ENCODE results near the gene ZDHHC21.

Gene ZDHHC21

GRCh38 chr9:14597171-14597799 lies 95.9 kb downstream of the ZDHHC21 start:
- DNase-seq, result no peak

DNA sequence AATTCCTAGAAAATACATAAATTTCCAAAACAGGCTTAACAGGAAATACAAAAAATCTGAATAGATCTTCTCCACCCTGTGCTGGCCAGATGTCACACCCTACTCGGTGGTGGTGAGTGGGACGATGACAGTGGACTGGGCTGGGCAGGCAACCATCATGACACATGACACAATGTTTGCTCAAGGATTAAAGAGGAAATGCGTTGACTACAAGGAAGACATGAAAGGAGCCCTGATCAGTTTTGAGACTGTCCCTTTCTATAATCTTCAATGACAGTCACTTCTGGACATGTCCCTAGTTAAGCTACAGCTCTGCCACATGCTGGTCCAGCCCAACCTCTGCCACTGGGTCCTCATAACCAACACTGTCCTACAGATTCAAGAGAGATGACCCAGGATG lies 99.8 kb downstream of the ZDHHC21 start:
- no peak for DNase-seq

GRCh38 chr9:14591411-14591810 lies 101.8 kb downstream of the ZDHHC21 start:
- DNase-seq, result no peak

DNA sequence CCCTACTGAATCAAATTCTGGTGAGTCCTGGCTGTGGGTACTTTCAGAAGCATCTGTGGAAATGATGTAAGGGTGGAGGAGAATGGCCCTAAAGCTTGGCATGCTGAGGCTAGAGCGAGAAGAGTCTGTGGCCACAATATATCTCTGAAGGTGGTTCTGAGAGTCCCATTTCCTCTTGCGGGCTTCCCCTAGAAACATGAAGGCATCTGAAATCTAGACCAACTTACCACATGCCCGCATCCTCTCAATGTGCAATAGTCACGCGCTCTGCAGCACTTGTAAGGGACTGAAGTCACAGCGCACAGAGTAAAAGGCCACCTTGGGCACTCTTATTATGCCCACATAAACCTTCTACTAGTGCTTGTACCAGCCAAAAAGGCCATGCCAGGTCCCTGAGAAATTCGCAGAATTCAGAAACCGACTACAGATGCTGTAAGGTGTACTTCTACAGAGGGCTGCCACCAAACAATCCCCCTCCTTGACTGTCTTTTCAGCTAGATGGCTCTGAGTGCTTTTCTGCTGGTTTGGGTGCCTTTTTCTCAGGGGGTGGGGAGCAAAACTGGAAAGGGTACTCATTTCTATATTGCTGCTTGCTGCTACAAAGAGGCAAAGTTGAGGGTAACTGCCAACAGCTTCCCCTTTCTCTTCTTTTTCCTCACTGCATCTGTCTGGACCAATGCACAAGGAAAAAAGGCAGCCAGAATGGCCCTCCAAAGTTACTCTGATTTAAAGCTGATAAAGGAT lies 107.3 kb downstream of the ZDHHC21 start:
- DNase-seq, result no peak

DNA sequence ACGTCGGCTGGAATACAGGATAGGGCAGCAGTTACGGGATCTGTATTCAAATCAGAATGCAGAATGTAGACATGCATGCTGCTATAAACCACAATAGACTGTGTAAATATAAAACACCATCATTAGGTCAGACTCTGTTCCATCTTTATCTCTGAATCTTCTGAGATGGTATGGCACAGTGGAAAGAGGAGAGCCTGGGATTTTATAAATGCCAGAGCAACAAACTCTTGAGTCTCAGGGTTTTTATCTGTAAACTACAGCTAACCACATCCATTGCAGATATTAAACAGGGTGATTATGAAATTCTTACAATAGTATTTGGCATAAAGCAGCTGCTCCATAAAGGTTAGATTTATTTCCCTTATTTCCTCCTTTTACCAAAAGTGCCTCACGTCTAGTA lies 108.7 kb downstream of the ZDHHC21 start:
- DNase-seq, result no peak

- no peak for DNase-seq
Observed at GRCh38 chr9:14578030-14578429, 115.2 kb downstream of the ZDHHC21 start.

GRCh38 chr9:14574173-14574572 lies 119.1 kb downstream of the ZDHHC21 start:
- no peak for DNase-seq

GRCh38 chr9:14573319-14573718 lies 119.9 kb downstream of the ZDHHC21 start:
- DNase-seq, result no peak

DNA sequence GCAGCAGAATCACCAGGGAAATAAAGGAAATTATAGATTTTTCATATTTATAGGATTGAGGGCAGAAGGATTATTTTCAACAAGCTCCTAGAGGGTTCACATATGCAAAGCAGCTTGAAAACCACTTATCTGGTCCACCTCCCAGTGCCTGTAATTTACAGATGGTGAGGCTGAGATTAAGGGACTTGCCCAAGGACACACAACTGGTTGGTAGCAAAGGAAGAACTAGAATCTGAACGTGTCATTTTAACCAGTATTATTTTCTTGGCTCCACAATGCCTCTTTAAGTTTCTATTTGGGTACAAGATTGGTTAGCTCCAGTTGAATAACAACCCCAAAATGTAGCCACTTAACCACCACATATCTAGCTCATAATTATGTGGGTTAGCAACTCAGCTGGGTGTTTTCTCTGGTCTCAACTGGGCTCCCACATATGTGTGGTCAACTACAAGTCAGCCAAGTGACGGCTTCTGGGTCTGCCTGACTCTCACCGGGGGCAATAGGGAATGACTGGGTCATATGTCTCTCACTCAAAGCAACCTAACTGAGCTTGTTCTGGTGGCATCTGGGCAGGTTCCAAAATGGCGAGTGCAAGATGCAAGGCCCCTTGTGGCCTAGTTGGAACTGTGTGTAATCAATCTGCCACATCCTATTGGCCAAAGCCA lies 127.7 kb downstream of the ZDHHC21 start:
- no peak for DNase-seq

DNA sequence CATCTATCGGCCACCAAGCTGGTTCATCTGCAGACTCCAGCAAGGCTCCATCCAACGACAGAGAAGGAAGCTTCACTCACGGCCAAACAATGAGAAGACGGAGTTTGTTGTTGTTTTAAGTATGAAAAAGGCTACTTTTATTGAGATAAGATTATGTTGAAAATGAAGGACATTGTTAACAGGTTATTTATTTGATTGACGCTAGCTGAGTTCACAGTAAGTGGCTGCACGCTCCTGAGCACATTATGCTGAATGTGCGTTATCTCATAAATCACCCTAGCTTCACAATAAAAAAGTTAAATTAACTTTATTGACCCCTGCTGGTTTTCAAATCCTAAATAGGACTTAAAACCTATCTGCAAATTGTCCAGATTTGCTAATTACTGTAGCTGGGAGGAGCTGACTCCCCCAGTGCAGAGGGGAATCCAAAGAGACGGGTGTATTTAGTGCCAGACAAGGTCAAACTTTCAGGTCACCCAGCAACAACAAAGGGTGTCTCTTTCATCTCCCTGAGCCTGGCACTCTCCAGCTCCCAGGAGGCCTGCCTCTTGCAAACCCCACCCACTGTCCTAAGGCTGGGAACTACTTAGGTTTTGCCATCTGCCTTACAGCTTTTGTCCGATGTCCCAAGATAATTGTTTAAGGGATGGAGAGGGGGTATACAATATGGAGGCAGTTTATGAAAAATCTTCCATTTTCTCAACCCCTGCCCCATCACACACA lies 129.2 kb downstream of the ZDHHC21 start:
- DNase-seq, result no peak

DNA sequence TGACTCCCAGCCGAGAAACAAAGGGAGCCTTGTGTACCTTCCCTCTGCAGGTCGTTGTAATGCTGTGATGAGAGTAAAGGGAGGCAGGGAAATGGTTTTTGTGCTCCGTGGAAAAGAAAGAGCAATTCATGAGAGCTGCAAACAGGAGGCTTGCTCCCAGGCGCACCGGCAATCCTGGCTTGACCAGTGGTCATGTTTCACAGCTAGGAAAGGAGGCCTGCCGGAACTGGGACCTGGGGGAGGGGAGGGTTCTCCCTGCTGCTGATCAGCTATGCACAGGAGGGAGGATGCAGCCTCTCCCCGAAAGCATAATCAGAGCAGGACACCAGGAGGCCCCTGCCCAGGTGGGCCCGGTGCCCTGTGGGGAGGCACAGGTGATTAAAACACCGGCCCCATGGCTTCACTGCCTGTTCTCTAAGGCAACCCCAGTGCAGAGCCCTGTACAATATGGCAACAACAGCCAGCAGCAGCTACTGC lies 131.3 kb downstream of the ZDHHC21 start:
- no peak for DNase-seq

Measured in activated naive CD4-positive, alpha-beta T cell treated with anti-CD3 and anti-CD28 coated beads, Interleukin-2, amount 50 U/mL, for 16 hours (primary cell).